GM18868 (cell line): ENCODE results near the gene SCART1.
"Not testable (repeated sequence)": the region's sequence is repeated elsewhere in the genome, so short reads cannot be mapped to it uniquely, and the experiment has no call there.

Experiments used
- ATAC-seq: cut with Tn5 transposase; IDR thresholded peaks from one replicate; pipeline ENCODE4 v1.9.1; 2021; ENCODE audit warnings: mild to moderate bottlenecking, moderate library complexity; ENCODE audit not compliant: unreplicated experiment

Gene SCART1

GRCh38 chr10:133455196-133455595, 1.5 kb downstream of the SCART1 start:
- no peak for ATAC-seq

GRCh38 chr10:133455611-133456031, 1.9 kb downstream of the SCART1 start:
- ATAC-seq = no peak

GRCh38 chr10:133456041-133456951, 2.6 kb downstream of the SCART1 start:
- ATAC-seq = no peak

GRCh38 chr10:133457100-133457841, 3.5 kb downstream of the SCART1 start:
- no peak for ATAC-seq

GRCh38 chr10:133458021-133458709, 4.4 kb downstream of the SCART1 start:
- ATAC-seq = no peak

GRCh38 chr10:133458710-133459453, 5.1 kb downstream of the SCART1 start:
- ATAC-seq = no peak

GRCh38 chr10:133459454-133460207, 5.9 kb downstream of the SCART1 start:
- ATAC-seq = no peak

- no peak for ATAC-seq
Observed at GRCh38 chr10:133460208-133460769, 6.5 kb downstream of the SCART1 start.

GRCh38 chr10:133461027-133461426, 7.3 kb downstream of the SCART1 start:
- ATAC-seq = no peak

GRCh38 chr10:133461841-133462240, 8.1 kb downstream of the SCART1 start:
- ATAC-seq = no peak

GRCh38 chr10:133462512-133463305, 9.0 kb downstream of the SCART1 start:
- ATAC-seq = no peak

GRCh38 chr10:133464582-133465031, 10.9 kb downstream of the SCART1 start:
- no peak for ATAC-seq

GRCh38 chr10:133465191-133465949, 11.6 kb downstream of the SCART1 start:
- ATAC-seq = no peak

- ATAC-seq = no peak
Observed at GRCh38 chr10:133465950-133466474, 12.3 kb downstream of the SCART1 start.

- no peak for ATAC-seq
Observed at GRCh38 chr10:133466683-133467275, 13.0 kb downstream of the SCART1 start.

GRCh38 chr10:133467286-133467911, 13.7 kb downstream of the SCART1 start:
- no peak for ATAC-seq

- ATAC-seq = not testable (repeated sequence)
Observed at GRCh38 chr10:133469205-133469604, 15.5 kb downstream of the SCART1 start.
